GM21447 (cell line): Measurements from ENCODE around the gene CNIH3.
A peak's percentile ranks its signal among the peaks of the same experiment; 100 is the strongest.
"Not testable (repeated sequence)": the region's sequence is repeated elsewhere in the genome, so short reads cannot be mapped to it uniquely, and the experiment has no call there.

Experiments used
- ATAC-seq: cut with Tn5 transposase; IDR thresholded peaks from one replicate; pipeline ENCODE4 v1.9.1; 2021; ENCODE audit not compliant: unreplicated experiment

The CNIH3 gene

GRCh38 chr1:224684979-224685425 is 68.9 kb downstream of the CNIH3 start:
- no peak for ATAC-seq

DNA sequence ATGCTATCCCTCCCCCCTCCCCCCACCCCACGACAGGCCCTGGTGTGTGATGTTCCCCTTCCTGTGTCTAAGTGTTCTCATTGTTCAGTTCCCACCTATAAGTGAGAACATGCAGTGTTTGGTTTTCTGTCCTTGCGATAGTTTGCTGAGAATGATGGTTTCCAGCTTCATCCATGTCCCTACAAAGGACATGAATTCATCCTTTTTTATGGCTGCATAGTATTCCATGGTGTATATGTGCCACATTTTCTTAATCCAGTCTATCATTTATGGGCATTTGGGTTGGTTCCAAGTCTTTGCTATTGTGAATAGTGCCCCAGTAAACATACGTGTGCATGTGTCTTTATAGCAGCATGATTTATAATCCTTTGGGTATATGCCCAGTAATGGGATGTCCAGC is 70.0 kb downstream of the CNIH3 start:
- ATAC-seq = not testable (repeated sequence)

- no peak for ATAC-seq
Observed at GRCh38 chr1:224687465-224687864, 71.3 kb downstream of the CNIH3 start.

- ATAC-seq = no peak
Observed at GRCh38 chr1:224689374-224689773, 73.3 kb downstream of the CNIH3 start.

GRCh38 chr1:224690576-224690975 is 74.5 kb downstream of the CNIH3 start:
- ATAC-seq = no peak

GRCh38 chr1:224691148-224691925 is 75.2 kb downstream of the CNIH3 start:
- no peak for ATAC-seq

DNA sequence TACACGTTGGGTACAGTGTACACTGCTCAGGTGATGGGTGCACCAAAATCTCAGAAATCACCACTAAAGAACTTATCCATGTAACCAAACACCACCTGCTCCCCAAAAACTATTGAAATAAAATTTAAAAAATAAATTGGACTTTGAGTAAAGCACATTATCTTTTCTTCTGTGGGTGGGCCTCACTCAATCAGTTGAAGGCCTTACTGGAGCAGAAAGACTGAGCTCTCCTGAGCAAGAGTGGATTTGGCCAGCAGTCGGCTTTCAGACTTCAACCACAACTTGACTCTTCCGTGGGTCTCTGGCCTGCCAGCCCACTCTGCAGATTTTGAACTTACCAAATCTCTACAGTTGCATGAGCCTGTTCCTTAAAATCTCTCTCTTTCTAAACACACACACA is 78.9 kb downstream of the CNIH3 start:
- ATAC-seq = no peak

- ATAC-seq = no peak
Observed at GRCh38 chr1:224696021-224696420, 79.9 kb downstream of the CNIH3 start.

GRCh38 chr1:224696891-224697765 is 81.0 kb downstream of the CNIH3 start:
- no peak for ATAC-seq

- ATAC-seq = no peak
Observed at GRCh38 chr1:224698015-224698451, 81.9 kb downstream of the CNIH3 start.

GRCh38 chr1:224700918-224701531 is 84.9 kb downstream of the CNIH3 start:
- peak; percentile 71 for ATAC-seq

GRCh38 chr1:224703702-224704101 is 87.6 kb downstream of the CNIH3 start:
- no peak for ATAC-seq

- ATAC-seq = no peak
Observed at GRCh38 chr1:224704107-224704735, 88.1 kb downstream of the CNIH3 start.

DNA sequence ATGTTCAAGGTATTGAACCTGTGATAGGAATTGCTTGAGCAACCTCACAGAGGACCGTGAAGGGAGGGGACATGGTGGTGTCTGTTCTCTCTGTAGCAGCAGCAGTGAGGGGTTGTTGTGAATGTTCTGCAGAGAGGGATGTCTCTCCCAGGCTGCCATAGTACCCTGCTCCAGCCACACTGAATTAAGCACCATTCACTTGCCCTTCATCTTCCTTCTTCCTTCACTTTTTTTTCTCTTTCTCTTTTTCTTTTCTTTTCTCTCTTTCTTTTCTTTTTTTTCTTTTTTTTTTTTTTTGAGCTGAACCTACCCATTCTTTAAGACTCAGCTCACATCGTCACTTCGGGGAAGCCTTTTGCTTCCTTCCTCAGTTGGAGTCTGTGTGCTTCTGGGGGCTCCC is 89.5 kb downstream of the CNIH3 start:
- no peak for ATAC-seq

DNA sequence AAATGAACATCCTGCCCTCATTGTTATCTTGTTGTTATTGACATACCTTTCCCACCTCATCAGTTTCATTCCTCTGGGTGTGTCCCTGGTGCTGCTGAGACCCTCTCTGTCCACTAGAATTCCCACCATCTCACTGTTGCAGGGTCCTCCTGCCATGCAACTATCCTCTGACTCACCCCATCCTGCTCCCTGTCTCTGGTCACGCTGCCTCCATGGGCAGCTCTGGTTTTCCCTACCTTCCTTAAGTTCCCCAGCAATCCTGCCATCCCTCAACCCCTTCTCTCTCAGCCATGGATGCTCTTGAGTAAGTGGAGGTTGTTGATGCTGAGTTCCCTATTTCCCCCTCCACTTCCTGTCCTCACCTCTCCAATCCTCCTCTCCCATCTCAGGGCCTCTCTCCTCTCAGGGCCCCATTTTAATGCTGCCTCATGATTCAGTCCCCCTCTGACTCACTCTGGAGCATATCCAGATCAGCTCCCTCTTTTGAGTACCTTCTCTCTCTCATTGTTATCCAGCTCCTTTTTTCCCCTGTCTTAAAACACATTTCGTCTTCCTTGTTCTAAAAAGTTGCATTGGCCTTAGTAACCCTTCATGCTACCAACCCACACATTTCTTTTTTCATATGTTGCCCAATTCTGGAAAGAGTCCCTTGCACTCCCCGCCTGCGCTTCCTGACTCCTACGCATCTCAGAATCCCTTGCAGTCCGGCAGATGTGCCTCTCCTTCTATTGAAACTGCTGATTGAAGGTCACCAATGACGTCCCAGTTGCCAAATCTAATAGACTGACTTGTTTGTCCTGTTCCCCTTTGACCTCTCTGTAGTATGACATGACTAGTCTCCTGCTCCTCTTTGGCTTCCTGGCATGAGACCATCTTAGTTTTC is 92.0 kb downstream of the CNIH3 start:
- no peak for ATAC-seq

DNA sequence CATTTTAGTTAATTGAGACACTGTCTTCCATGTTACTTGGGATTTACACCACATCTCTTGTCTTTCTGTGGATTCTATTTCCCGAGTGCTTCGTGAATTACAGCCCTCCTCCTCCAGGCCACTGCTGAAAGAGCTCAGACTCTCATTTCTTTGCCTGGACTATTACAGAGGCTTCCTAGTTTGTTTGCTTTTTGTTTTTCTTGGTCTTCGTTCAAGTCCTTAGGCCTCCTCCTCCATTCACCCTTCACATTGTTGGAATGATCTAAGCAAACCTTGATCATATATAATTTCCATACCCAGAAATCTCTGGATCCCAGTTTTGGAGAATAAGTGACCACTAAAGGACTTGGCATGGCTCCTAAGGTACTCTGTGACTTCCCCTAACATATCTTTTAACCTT is 94.1 kb downstream of the CNIH3 start:
- no peak for ATAC-seq

DNA sequence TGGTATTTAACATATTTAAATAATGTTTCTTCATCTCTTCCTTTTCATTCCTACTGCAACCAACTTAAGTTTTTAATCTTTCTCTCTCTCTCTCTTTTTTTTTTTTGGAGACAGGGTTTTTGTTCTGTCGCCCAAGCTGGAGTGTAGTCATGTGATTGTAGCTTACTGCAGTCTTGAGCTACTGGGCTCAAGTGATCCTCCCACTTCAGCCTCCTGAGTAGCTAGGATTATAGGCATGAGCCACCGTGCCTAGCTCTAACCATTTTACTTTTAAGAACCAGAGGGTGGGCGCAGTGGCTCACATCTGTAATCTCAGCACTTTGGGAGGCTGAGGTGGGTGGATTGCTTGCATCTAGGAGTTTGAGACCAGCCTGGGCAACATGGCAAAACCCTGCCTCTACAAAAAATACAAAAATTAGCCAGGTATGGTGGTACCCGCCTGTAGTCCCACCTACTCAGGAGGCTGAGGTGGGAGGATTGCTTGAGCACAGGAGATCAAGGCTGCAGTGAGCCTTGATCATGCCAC is 95.2 kb downstream of the CNIH3 start:
- not testable (repeated sequence) for ATAC-seq

DNA sequence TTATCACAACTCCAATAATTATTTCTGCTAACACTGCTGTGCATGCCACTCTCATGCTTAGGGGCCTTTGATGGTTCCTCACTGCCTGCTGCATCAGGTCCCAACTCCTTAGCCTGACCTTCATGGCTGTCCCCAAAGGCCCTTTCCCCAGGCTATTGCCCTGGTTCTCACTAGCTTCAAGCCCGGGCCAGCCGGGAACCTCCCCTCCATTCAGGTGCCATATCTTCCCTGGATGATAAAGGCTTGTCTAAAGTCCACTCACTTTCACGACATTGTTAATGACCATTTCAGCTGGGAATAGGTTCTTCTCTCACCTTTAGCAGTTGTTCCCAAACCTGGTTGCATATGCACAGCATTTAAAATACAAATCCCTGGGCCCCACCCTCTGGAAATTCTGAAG is 95.8 kb downstream of the CNIH3 start:
- no peak for ATAC-seq

DNA sequence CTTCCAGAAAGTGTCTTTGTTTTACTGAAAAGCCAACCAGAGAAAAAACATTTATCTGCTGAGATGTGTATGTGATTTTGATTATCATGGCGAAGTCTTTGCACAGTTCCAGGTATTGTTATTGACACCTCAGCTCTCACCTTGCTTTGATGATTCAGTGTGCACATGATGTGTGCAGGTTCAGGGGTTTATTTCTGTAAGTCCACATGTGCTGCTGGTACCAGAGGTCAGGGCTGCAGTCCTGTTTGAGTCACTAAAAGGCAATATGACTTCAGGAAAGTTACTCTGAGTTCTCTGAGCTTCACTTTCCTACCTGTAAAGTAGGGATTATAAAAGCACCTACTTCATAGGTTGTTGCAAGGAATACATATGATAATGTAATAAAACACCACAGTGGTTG is 97.1 kb downstream of the CNIH3 start:
- ATAC-seq = no peak

- no peak for ATAC-seq
Observed at GRCh38 chr1:224714553-224714952, 98.4 kb downstream of the CNIH3 start.
